Gastrocnemius medialis (tissue), 4 donors: ENCODE measurements around the gene C13orf46. TPM values are rescaled to one million over a fixed set of nuclear protein-coding genes. Genes with fewer than 3 reads are reported as not detected.

Experiments used
- ATAC-seq, 2 donors: fragments of 150-250 bp; one replicate each; pipeline ENCODE4 v1.9.1; 2016
- DNase-seq, 2 donors: peaks; one replicate each; pipeline ENCODE4 v3.0.0-alpha.2; 2019
- H3K27ac ChIP-seq, 4 donors: fragments of 200-600 bp; sonication (generic); 1 replicate in 1 of 4; 2 replicates in 3 of 4; pipeline ENCODE4 v1.5.1; 2016 to 2018; ENCODE audit warnings: mild to moderate bottlenecking in 2 of 4, moderate library complexity in 1 of 4
- H3K27me3 ChIP-seq, 3 donors: fragments of 200-600 bp; sonication (generic) in 2 of 3; 1 replicate in 1 of 3; 2 replicates in 2 of 3; pipeline versions ENCODE4 v1.5.1 to v1.6.0; 2016 to 2019; ENCODE audit warnings: mild to moderate bottlenecking in 1 of 3, moderate library complexity in 1 of 3
- H3K36me3 ChIP-seq, 2 donors: fragments of 200-600 bp; sonication (generic) in 1 of 2; one replicate each; pipeline ENCODE4 v1.5.1; 2017 to 2018
- H3K4me1 ChIP-seq, 2 donors: fragments of 200-600 bp; sonication (generic) in 1 of 2; one replicate each; pipeline ENCODE4 v1.5.1; 2016 to 2017; ENCODE audit warnings: mild to moderate bottlenecking in 2 of 2
- H3K4me3 ChIP-seq, 4 donors: fragments of 200-600 bp; sonication (generic) in 3 of 4; 1 replicate in 1 of 4; 2 replicates in 3 of 4; pipeline ENCODE4 v1.5.1; 2016 to 2019; ENCODE audit warnings: mild to moderate bottlenecking in 2 of 4
- H3K9me3 ChIP-seq, 3 donors: fragments of 200-600 bp; sonication (generic) in 2 of 3; 1 replicate in 1 of 3; 2 replicates in 2 of 3; pipeline ENCODE4 v1.5.1; 2016 to 2019
- POLR2A ChIP-seq, 2 donors: fragments of 450-650 bp; IDR thresholded peaks; one replicate each; pipeline ENCODE4 v1.6.1; 2017; ENCODE audit warnings: antibody characterized with exemption in 2 of 2, mild to moderate bottlenecking in 2 of 2, moderate library complexity in 2 of 2
- in situ Hi-C, 4 donors: fragments of 200-750 bp; cut with MboI; loops; one replicate each; pipeline versions ENCODE4 v1.15.0 to v1.8.0; 2017; ENCODE audit warnings: low sequenced_read_pairs in 4 of 4
- intact Hi-C: fragments of 100-400 bp; cut with DNase I; formaldehyde crosslinking; loops from one replicate; pipeline ENCODE4 v1.15.1; 2023; ENCODE audit warnings: low total_unique reads
- total RNA-seq, 4 donors: library from RNA; depleted of rRNA; stranded (reverse); fragments of >200 nt; gene quantifications; one replicate each; pipeline versions ENCODE4 v1.1.0 to v1.2.3, GENCODE V29; 2016
- TF ChIP-seq, protein P1 (sequence below), 5 experiments: fragments of 450-650 bp in 3 of 5; fragments of 200-600 bp in 2 of 5; sonication (generic) in 2 of 5; IDR thresholded peaks in 4 of 5; conservative IDR thresholded peaks in 1 of 5; 1 replicate in 4 of 5; 2 replicates in 1 of 5; pipeline ENCODE4 v1.5.1; 2016 to 2019; ENCODE audit warnings: antibody characterized with exemption in 5 of 5, mild to moderate bottlenecking in 3 of 5, moderate library complexity in 3 of 5

Gene C13orf46
- total RNA-seq, 4 donors from 2014 or later = 0.10 to 0.69 (median 0.15) TPM; not detected in 1

DNA sequence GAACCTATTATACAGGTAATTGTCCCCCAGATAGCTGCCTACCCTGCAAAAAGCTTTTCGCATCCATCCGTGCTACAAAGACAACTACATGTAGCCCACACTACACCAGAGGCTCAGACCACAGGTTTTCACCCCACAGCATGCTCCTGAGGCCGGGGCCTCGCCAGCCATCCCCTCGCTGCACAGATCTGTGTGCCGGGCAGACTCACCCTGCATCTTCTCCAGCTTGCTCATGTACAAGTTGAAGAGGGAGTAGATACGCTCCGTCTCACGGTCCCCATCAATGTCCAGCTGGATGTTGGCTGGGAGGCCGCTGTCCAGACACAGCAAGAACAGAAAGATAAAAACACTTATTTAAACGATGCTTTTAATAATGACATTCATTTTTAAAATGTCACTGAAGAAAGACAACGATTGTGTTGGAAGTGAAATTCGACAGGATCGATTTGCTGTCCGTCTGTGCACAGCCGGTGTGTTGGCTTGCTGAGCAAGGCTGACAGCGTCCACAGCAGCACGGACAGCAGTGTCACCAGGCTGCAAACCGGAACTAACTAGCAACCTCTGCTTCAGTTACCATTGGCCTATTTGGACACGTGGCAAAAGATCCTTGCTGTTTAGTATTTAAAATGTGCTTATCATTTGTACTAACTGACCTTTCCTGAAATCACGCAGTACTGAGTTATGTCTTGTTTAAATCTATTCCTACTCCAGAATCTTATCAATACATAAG is 18.6 kb upstream of the C13orf46 start:
- peak in 1 of 2 donors; percentile 38 for ATAC-seq
- H3K36me3 ChIP-seq = peaks cover 0 to 21% of the 10 kb centered on the region in 2 donors
- no peaks in the 10 kb centered on the region for H3K9me3 ChIP-seq
- TF ChIP-seq, protein P1, sequence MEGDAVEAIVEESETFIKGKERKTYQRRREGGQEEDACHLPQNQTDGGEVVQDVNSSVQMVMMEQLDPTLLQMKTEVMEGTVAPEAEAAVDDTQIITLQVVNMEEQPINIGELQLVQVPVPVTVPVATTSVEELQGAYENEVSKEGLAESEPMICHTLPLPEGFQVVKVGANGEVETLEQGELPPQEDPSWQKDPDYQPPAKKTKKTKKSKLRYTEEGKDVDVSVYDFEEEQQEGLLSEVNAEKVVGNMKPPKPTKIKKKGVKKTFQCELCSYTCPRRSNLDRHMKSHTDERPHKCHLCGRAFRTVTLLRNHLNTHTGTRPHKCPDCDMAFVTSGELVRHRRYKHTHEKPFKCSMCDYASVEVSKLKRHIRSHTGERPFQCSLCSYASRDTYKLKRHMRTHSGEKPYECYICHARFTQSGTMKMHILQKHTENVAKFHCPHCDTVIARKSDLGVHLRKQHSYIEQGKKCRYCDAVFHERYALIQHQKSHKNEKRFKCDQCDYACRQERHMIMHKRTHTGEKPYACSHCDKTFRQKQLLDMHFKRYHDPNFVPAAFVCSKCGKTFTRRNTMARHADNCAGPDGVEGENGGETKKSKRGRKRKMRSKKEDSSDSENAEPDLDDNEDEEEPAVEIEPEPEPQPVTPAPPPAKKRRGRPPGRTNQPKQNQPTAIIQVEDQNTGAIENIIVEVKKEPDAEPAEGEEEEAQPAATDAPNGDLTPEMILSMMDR (IDR thresholded peaks at IDR 0.05 in 4 of 5, conservative IDR thresholded peaks at IDR 0.05 in 1 of 5) = no peak
- no peak for TF ChIP-seq POLR2A (IDR thresholded peaks at IDR 0.05)
- H3K4me3 ChIP-seq = no peak overlapping the region
- intact Hi-C loops (no loop called here), in situ Hi-C loops (no loop called here)
- no peak for DNase-seq
- H3K27ac ChIP-seq = peak overlapping the region in 2 of 4 donors; percentile 34 to 67
- H3K4me1 ChIP-seq = peaks cover 13 to 19% of the 10 kb centered on the region in 2 donors
- no peaks in the 10 kb centered on the region for H3K27me3 ChIP-seq

DNA sequence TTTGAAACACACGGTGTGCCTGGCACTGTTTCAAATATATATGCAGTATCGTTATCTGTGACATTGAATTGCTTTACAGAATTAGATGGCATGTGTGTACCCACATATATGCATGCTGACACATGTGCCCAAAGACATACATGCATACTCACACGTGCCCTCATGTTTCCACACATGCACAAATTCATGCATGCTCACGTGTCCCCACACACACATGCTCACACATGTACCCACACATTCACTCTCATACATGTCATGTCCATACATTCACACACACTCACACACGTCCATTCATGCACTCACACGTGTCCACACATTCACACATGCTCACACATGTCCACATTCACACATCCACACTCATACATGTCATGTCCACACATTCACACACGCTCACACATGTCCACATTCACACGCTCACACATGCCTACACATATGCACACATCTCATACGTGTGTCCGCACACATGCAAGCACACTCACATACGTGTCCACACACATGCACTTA is 17.9 kb upstream of the C13orf46 start:
- no peaks in the 10 kb centered on the region for H3K27me3 ChIP-seq
- intact Hi-C loops = no loop called here
- DNase-seq (no peak), ATAC-seq (peak in 1 of 2 donors; percentile 10)
- peak overlapping the region in 3 of 4 donors; percentile 48 to 67 (median 50) for H3K27ac ChIP-seq
- peaks cover 0 to 21% of the 10 kb centered on the region in 2 donors for H3K36me3 ChIP-seq
- H3K4me3 ChIP-seq = no peak overlapping the region
- in situ Hi-C loops = no loop called here
- H3K4me1 ChIP-seq = peaks cover 13 to 19% of the 10 kb centered on the region in 2 donors
- H3K9me3 ChIP-seq = no peaks in the 10 kb centered on the region
- TF ChIP-seq POLR2A (IDR thresholded peaks at IDR 0.05) = no peak
- TF ChIP-seq, protein P1 (IDR thresholded peaks at IDR 0.05 in 4 of 5, conservative IDR thresholded peaks at IDR 0.05 in 1 of 5) = no peak

DNA sequence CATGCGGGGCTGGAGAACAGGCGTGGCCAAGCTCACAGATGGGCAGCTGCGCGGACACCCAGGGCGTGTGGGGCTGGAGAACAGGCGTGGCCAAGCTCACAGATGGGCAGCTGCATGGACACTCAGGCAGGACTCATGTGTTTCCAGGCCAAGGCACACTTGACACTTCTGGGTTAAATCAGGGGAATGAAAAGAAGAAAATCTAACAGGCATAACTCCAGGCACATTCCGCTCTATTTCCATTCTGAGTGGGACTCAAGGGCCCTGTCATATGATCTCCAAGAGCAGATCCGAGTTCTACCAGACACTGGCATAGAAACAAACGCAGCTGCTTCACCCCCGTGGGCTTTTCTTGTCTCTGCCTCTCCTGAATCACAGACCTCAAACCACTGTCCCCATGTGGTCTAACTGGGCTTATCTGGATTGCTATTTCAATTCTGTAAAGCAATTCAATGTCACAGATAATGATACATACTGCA is 17.4 kb upstream of the C13orf46 start:
- H3K27ac ChIP-seq = peak overlapping the region in 3 of 4 donors; percentile 48 to 67 (median 50)
- no peaks in the 10 kb centered on the region for H3K27me3 ChIP-seq
- TF ChIP-seq POLR2A (IDR thresholded peaks at IDR 0.05) = no peak
- TF ChIP-seq, protein P1 (IDR thresholded peaks at IDR 0.05 in 4 of 5, conservative IDR thresholded peaks at IDR 0.05 in 1 of 5) = no peak
- in situ Hi-C loops (no loop called here), intact Hi-C loops (no loop called here)
- peak; percentile 36 to 55 for DNase-seq
- ATAC-seq = peak; percentile 91
- H3K4me3 ChIP-seq = no peak overlapping the region
- H3K9me3 ChIP-seq = no peaks in the 10 kb centered on the region
- peaks cover 13 to 19% of the 10 kb centered on the region in 2 donors for H3K4me1 ChIP-seq
- peaks cover 0 to 18% of the 10 kb centered on the region in 2 donors for H3K36me3 ChIP-seq

DNA sequence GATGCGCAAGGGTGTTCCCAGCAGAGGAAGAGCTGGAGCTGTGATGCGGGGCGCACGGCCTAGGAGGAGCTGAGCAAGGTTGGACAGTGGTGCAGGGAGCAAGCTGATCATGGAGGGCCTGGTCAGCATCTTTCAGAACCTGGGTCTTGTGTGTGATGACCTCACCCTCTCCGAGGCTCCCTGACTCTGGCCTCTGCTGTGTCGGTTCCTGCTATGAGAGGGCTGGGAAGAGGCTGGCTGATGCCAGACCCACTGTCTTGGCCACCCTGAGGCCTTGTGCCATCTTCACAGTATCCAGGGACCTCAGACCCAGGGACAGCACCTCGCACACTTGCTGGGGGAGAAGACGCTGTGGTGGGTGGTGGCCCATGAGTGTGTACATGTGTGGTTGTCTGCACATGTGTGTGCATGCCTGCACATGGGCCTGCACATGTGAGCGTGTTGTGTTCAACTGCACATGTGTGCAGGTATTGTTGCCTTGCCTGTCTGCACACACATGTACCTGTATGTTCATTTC is 16.5 kb upstream of the C13orf46 start:
- Histone ChIP-seq H3K9me3 (no peaks in the 10 kb centered on the region), H3K27me3 (no peaks in the 10 kb centered on the region), H3K36me3 (peaks cover 0 to 16% of the 10 kb centered on the region in 2 donors), H3K4me3 (no peak overlapping the region), H3K4me1 (peaks cover 13 to 19% of the 10 kb centered on the region in 2 donors), H3K27ac (peak overlapping the region in 1 of 4 donors; percentile 47)
- DNase-seq (peak in 1 of 2 donors; percentile 10), ATAC-seq (no peak)
- intact Hi-C loops = no loop called here
- in situ Hi-C loops = no loop called here
- TF ChIP-seq POLR2A (IDR thresholded peaks at IDR 0.05) = no peak
- TF ChIP-seq, protein P1 (IDR thresholded peaks at IDR 0.05 in 4 of 5, conservative IDR thresholded peaks at IDR 0.05 in 1 of 5) = no peak
